ENCODE measurements around the gene RIN1. TPM values are rescaled to one million over a fixed set of nuclear protein-coding genes. Genes with fewer than 3 reads are reported as not detected.

The RIN1 gene
- total and polyA plus RNA-seq, 2 experiments from 2014 or later: 2.5 to 8.2 TPM

DNA sequence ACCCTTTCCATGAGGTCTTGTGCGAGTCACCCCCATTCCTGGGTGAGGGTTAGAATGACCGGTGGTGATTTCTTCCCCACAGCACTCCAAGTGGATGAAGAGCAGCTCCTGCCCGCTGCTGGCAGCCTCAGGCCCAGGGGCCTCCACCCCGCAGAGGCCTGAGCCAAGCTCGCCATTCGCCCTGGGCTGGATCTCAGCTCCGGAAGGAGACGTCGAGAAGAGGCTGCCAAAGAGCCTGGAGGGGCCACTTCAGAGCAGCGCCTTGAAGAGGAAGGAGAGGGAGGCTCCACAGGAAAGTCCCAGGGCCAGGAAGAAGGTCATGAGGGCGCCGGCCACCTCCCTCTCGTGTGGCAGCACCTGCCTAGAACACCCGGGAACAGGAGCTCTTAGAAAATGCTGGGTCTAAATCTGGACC, 27.0 kb upstream of the RIN1 start:
- TF ChIP-seq ZNF331 (CRISPR knock-in tag; IDR thresholded peaks at IDR 0.05; ENCODE audit: low read depth): no peak
- TF ChIP-seq NANOG (IDR thresholded peaks at IDR 0.05; ENCODE audit: borderline replicate concordance): no peak
- TF ChIP-seq, protein P1, sequence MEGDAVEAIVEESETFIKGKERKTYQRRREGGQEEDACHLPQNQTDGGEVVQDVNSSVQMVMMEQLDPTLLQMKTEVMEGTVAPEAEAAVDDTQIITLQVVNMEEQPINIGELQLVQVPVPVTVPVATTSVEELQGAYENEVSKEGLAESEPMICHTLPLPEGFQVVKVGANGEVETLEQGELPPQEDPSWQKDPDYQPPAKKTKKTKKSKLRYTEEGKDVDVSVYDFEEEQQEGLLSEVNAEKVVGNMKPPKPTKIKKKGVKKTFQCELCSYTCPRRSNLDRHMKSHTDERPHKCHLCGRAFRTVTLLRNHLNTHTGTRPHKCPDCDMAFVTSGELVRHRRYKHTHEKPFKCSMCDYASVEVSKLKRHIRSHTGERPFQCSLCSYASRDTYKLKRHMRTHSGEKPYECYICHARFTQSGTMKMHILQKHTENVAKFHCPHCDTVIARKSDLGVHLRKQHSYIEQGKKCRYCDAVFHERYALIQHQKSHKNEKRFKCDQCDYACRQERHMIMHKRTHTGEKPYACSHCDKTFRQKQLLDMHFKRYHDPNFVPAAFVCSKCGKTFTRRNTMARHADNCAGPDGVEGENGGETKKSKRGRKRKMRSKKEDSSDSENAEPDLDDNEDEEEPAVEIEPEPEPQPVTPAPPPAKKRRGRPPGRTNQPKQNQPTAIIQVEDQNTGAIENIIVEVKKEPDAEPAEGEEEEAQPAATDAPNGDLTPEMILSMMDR (conservative IDR thresholded peaks at IDR 0.05; ENCODE audit: low read depth in 2 of 2): no peak
- no peak overlapping the region for H3K4me3 ChIP-seq
- H4K20me1 ChIP-seq (replicated peaks; ENCODE audit: insufficient read depth): peaks cover 17% of the 10 kb centered on the region
- no peaks in the 10 kb centered on the region for H3K9me2 ChIP-seq (ENCODE audit: insufficient read depth)
- Mint-ChIP-seq H3K27ac (no peak overlapping the region), H3K4me3 (no peak overlapping the region), H3K27me3 (ENCODE audit: insufficient read depth, low read depth, poor library complexity) (peaks cover 29% of the 10 kb centered on the region), H3K4me1 (peaks cover 11% of the 10 kb centered on the region), H3K9me3 (no peaks in the 10 kb centered on the region; the same call in 2 of the 3 replicates), H3K36me3 (ENCODE audit: low read depth) (peaks cover 66% of the 10 kb centered on the region)
- no peaks in the 10 kb centered on the region for H3K27me3 ChIP-seq (ENCODE audit: insufficient read depth)
- ATAC-seq (no peak), DNase-seq (ENCODE audit: low spot score) (no peak)
- no peak overlapping the region for H3K27ac ChIP-seq (ENCODE audit: low read depth)
- H3F3A ChIP-seq (replicated peaks; ENCODE audit: low read depth): peaks cover 51% of the 10 kb centered on the region
- no peaks in the 10 kb centered on the region for H3K79me2 ChIP-seq (replicated peaks; ENCODE audit: insufficient read depth)
- H3K4me1 ChIP-seq (ENCODE audit: insufficient read depth): peaks cover 6% of the 10 kb centered on the region; the same call in 1 of the 2 replicates
- H3K4me2 ChIP-seq: no peak overlapping the region
- peaks cover 19% of the 10 kb centered on the region; the same call in 1 of the 2 replicates for H3K36me3 ChIP-seq (ENCODE audit: insufficient read depth)
- H2AFZ ChIP-seq: no peak overlapping the region

DNA sequence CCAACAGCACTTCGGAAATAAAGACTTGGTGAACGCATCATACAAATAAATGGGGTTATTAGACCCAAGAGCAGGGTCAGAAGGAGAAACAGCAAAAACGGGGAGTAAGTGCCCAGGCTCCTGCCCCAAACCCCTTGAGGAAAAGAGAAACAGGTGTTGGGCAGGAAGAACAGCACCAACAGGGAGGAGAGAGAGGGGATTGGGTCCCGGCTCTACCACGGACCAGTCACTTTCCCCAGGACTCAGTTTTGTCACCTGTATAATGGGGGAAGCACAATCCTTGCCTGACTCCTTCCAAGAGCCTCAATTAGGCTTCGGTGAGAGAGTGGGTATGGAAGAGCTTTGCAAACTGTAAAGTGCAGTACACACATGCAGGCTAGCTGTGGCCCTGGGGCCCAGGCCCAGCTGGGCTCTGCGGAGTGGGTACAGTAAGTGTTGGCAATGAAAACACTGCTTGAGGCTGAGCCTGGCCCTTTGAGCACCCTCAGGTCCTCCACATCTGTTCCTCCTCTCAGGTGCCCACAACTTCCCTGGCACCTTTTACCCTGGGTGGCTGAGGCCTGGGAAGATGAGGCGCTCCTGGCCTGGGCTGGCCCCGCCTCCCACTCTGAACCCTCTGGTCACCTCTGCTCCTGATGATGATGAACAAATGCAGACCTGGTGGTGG, 26.4 kb upstream of the RIN1 start:
- Histone ChIP-seq H3K9me2 (ENCODE audit: insufficient read depth) (no peaks in the 10 kb centered on the region), H2AFZ (no peak overlapping the region), H3F3A (replicated peaks; ENCODE audit: low read depth) (peaks cover 48% of the 10 kb centered on the region), H3K4me2 (no peak overlapping the region), H3K36me3 (ENCODE audit: insufficient read depth) (peaks cover 15% of the 10 kb centered on the region; the same call in 1 of the 2 replicates), H4K20me1 (replicated peaks; ENCODE audit: insufficient read depth) (peaks cover 17% of the 10 kb centered on the region), H3K4me1 (ENCODE audit: insufficient read depth) (peaks cover 6% of the 10 kb centered on the region; the same call in 1 of the 2 replicates), H3K27ac (ENCODE audit: low read depth) (0 out of 2 replicates have a peak overlapping the region, but pooled peaks have one; percentile 14), H3K27me3 (ENCODE audit: insufficient read depth) (no peaks in the 10 kb centered on the region), H3K79me2 (replicated peaks; ENCODE audit: insufficient read depth) (no peaks in the 10 kb centered on the region), H3K4me3 (no peak overlapping the region)
- Mint-ChIP-seq H3K9me3 (no peaks in the 10 kb centered on the region; the same call in 2 of the 3 replicates), H3K27me3 (ENCODE audit: insufficient read depth, low read depth, poor library complexity) (peaks cover 29% of the 10 kb centered on the region), H3K27ac (no peak overlapping the region), H3K36me3 (ENCODE audit: low read depth) (peaks cover 61% of the 10 kb centered on the region), H3K4me3 (no peak overlapping the region; the same call in 2 of the 3 replicates), H3K4me1 (peaks cover 7% of the 10 kb centered on the region)
- TF ChIP-seq STAT1 (IDR thresholded peaks at IDR 0.05; ENCODE audit: unreplicated experiment) (no peak), POLR2AphosphoS5 (IDR thresholded peaks at IDR 0.05; ENCODE audit: low read depth) (peak; percentile 9), EZH2phosphoT487 (IDR thresholded peaks at IDR 0.05; ENCODE audit: unreplicated experiment) (no peak), ETS1 (IDR thresholded peaks at IDR 0.05) (no peak)
- TF ChIP-seq, protein P2, sequence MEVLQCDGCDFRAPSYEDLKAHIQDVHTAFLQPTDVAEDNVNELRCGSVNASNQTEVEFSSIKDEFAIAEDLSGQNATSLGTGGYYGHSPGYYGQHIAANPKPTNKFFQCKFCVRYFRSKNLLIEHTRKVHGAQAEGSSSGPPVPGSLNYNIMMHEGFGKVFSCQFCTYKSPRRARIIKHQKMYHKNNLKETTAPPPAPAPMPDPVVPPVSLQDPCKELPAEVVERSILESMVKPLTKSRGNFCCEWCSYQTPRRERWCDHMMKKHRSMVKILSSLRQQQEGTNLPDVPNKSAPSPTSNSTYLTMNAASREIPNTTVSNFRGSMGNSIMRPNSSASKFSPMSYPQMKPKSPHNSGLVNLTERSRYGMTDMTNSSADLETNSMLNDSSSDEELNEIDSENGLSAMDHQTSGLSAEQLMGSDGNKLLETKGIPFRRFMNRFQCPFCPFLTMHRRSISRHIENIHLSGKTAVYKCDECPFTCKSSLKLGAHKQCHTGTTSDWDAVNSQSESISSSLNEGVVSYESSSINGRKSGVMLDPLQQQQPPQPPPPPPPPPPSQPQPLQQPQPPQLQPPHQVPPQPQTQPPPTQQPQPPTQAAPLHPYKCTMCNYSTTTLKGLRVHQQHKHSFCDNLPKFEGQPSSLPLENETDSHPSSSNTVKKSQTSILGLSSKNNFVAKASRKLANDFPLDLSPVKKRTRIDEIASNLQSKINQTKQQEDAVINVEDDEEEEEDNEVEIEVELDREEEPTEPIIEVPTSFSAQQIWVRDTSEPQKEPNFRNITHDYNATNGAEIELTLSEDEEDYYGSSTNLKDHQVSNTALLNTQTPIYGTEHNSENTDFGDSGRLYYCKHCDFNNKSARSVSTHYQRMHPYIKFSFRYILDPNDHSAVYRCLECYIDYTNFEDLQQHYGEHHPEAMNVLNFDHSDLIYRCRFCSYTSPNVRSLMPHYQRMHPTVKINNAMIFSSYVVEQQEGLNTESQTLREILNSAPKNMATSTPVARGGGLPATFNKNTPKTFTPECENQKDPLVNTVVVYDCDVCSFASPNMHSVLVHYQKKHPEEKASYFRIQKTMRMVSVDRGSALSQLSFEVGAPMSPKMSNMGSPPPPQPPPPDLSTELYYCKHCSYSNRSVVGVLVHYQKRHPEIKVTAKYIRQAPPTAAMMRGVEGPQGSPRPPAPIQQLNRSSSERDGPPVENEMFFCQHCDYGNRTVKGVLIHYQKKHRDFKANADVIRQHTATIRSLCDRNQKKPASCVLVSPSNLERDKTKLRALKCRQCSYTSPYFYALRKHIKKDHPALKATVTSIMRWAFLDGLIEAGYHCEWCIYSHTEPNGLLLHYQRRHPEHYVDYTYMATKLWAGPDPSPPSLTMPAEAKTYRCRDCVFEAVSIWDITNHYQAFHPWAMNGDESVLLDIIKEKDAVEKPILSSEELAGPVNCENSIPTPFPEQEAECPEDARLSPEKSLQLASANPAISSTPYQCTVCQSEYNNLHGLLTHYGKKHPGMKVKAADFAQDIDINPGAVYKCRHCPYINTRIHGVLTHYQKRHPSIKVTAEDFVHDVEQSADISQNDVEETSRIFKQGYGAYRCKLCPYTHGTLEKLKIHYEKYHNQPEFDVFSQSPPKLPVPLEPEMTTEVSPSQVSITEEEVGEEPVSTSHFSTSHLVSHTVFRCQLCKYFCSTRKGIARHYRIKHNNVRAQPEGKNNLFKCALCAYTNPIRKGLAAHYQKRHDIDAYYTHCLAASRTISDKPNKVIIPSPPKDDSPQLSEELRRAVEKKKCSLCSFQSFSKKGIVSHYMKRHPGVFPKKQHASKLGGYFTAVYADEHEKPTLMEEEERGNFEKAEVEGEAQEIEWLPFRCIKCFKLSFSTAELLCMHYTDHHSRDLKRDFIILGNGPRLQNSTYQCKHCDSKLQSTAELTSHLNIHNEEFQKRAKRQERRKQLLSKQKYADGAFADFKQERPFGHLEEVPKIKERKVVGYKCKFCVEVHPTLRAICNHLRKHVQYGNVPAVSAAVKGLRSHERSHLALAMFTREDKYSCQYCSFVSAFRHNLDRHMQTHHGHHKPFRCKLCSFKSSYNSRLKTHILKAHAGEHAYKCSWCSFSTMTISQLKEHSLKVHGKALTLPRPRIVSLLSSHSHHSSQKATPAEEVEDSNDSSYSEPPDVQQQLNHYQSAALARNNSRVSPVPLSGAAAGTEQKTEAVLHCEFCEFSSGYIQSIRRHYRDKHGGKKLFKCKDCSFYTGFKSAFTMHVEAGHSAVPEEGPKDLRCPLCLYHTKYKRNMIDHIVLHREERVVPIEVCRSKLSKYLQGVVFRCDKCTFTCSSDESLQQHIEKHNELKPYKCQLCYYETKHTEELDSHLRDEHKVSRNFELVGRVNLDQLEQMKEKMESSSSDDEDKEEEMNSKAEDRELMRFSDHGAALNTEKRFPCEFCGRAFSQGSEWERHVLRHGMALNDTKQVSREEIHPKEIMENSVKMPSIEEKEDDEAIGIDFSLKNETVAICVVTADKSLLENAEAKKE (CRISPR knock-in tag; IDR thresholded peaks at IDR 0.05): no peak
- TF ChIP-seq, protein P1 (conservative IDR thresholded peaks at IDR 0.05; ENCODE audit: low read depth in 2 of 2): no peak
- DNase-seq (ENCODE audit: low spot score): no peak
- ATAC-seq: no peak
